ENCODE data around the gene SLC39A11. TPM values are rescaled to one million over a fixed set of nuclear protein-coding genes. Genes with fewer than 3 reads are reported as not detected.

SLC39A11 gene
- total RNA-seq, 1 experiment from 2014 or later = 46.4 TPM

DNA sequence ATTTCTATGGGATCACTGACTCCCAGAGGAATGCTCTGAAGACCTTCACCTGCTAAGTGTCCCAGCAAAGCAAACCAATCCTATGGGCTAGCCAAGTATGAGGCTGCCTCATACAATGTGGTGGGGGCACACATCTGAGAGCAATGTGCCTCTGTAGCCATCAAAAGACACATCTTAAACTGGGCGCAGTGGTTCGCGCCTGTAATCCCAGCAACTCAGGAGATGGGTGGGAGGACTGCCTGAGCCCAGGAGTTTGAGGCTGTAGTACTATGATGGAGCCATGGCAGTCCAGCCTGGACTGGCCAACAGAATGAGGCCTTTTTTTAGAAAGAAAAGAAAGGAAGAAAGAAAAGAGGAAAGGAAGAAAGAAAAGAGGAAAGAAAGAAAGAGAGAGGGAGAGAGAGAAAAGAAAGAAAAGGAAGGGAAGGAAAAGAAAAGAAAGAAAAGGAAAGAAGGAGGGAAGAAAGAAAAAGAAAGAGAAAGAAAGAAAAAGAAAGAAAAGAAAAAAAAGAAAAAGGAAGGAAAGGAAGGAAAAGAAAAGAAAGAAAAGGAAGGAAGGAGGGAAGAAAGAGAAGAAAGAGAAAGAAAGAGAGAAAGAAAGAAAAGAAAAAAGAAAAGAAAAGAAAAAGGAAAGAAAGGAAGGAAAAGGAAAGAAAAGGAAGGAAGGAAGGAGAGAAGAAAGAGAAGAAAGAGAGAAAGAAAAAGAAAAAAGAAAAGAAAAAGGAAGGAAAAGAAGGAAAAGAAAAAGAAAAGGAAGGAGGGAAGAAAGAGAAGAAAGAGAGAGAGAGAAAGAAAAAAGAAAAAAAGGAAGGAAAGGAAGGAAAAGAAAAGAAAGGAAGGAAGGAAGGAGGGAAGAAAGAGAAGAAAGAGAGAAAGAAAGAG lies 430.3 kb downstream of the SLC39A11 start:
- no peak for ATAC-seq
- Histone ChIP-seq H3K36me3 (ENCODE audit: control insufficient read depth in 1 of 2, insufficient read depth in 2 of 2, low read length in 2 of 2) (no peaks in the 10 kb centered on the region), H3K4me2 (ENCODE audit: low read length) (peak overlapping the region; percentile 73), H3K79me2 (ENCODE audit: insufficient read depth, low read length) (peaks cover 4% of the 10 kb centered on the region; the same call in 1 of the 2 replicates), H3K9me2 (ENCODE audit: insufficient read depth) (no peaks in the 10 kb centered on the region), H3K4me3 (replicated peaks in 1 of 2; ENCODE audit: low read depth in 1 of 2, low read length in 2 of 2) (peak overlapping the region in 1 of 2 experiments; percentile 39; a peak in 2 of 4 replicates), H3K9ac (ENCODE audit: low read length) (peak overlapping the region; percentile 65), H3K4me1 (ENCODE audit: control insufficient read depth in 1 of 2, insufficient read depth in 2 of 2, low read length in 2 of 2) (peaks cover 46 to 69% of the 10 kb centered on the region in 2 experiments), H3K27ac (ENCODE audit: low read depth, low read length) (peak overlapping the region; percentile 82), H4K20me1 (ENCODE audit: insufficient read depth) (no peaks in the 10 kb centered on the region), H2AFZ (ENCODE audit: low read depth, low read length, poor library complexity, severe bottlenecking) (no peak overlapping the region), H3K9me3 (ENCODE audit: control insufficient read depth in 1 of 2, insufficient read depth in 1 of 2, low read depth in 1 of 2, low read length in 2 of 2) (peaks cover 0 to 10% of the 10 kb centered on the region in 2 experiments; a peak in 1 of 4 replicates), H3K27me3 (ENCODE audit: insufficient read depth, low read length) (no peaks in the 10 kb centered on the region)
- DNase-seq (ENCODE audit: low read depth, low spot score) = no peak
- intact Hi-C loops (cut with micrococcal nuclease) = loop anchor here (1.0 kb wide), 3 partner anchors 53 to 102 kb away; no protein-coding TSS in a partner anchor
- POLR2A ChIA-PET = interaction anchor here (0.6 to 4.0 kb wide), 5 partner anchors 9 to 74 kb away, joined by 6 to 21 read pairs (median 12); no protein-coding TSS in a partner anchor
- CTCF ChIA-PET = interaction anchor here (0.6 to 3.6 kb wide), 5 partner anchors 10 to 105 kb away, joined by 3 to 14 read pairs (median 4); no protein-coding TSS in a partner anchor
- no peak for TF ChIP-seq CEBPB (IDR thresholded peaks at IDR 0.05; ENCODE audit: low read depth)
- peak; percentile 6 for TF ChIP-seq YY1 (IDR thresholded peaks at IDR 0.05; ENCODE audit: extremely low read depth, insufficient replicate concordance, low read depth, low read length)
- TSS peak; percentile 98 for BruUV-seq (replicated peaks)
- RAD21 ChIA-PET (ENCODE audit: low non-redundant PET in 1 of 2, low total read pairs in 2 of 2, uncharacterized antibody in 2 of 2, unreplicated experiment in 2 of 2) = interaction anchor here (1.2 to 1.6 kb wide), 3 partner anchors 54 to 105 kb away, joined by 4 to 8 read pairs (median 4); no protein-coding TSS in a partner anchor

DNA sequence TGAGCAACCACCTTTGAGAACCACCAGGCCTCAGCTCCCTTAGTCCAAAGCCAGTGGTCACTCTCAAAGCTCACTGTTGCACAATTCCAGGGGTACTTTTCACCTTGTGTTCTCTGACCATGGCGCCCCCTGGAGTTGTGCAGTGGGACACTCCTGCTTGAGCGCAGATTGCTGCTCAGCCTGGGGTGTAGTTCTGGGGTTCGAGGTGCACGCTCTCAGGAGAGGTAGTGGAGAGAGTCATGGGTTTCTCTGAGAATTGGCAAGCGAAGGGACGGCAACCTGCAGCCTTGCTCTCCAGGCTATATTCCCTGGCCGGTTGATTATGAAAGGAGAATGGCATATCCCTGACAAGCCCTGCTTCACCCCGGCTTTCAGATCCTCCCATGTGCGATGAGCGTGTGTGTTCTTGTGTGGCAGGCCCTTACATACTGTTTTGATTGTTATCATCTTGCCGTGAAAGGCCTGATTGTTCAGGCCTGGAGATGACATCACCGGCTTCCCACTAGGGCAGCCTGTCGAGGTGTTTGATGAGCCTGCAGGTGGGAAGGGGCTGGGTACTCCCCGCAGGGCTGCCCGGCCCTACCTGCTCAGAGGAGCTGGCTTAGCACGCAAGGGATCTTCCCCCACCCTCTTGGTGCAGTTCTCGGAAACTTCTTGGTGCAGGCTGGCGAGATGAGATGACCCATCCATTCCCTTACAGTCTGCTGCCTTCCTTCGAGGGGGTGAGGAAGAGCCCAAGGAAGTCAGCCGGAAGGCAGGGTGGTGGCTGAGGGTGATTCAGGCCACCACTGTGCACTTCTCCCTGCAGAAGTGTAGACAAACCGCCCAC lies 431.2 kb downstream of the SLC39A11 start:
- peaks cover 4% of the 10 kb centered on the region; the same call in 1 of the 2 replicates for H3K79me2 ChIP-seq (ENCODE audit: insufficient read depth, low read length)
- no peaks in the 10 kb centered on the region for H3K27me3 ChIP-seq (ENCODE audit: insufficient read depth, low read length)
- DNase-seq (ENCODE audit: low read depth, low spot score) = peak; percentile 97
- H2AFZ ChIP-seq (ENCODE audit: low read depth, low read length, poor library complexity, severe bottlenecking) = no peak overlapping the region
- H3K9me3 ChIP-seq (ENCODE audit: control insufficient read depth in 1 of 2, insufficient read depth in 1 of 2, low read depth in 1 of 2, low read length in 2 of 2) = peaks cover 0 to 10% of the 10 kb centered on the region in 2 experiments; a peak in 1 of 4 replicates
- H3K4me1 ChIP-seq (ENCODE audit: control insufficient read depth in 1 of 2, insufficient read depth in 2 of 2, low read length in 2 of 2) = peaks cover 50 to 66% of the 10 kb centered on the region in 2 experiments
- H3K4me2 ChIP-seq (ENCODE audit: low read length) = peak overlapping the region; percentile 73
- H3K36me3 ChIP-seq (ENCODE audit: control insufficient read depth in 1 of 2, insufficient read depth in 2 of 2, low read length in 2 of 2) = no peaks in the 10 kb centered on the region
- H3K9me2 ChIP-seq (ENCODE audit: insufficient read depth) = no peaks in the 10 kb centered on the region
- H3K4me3 ChIP-seq (replicated peaks in 1 of 2; ENCODE audit: low read depth in 1 of 2, low read length in 2 of 2) = peak overlapping the region in 1 of 2 experiments; percentile 39; a peak in 2 of 4 replicates
- ChIA-PET RAD21 (ENCODE audit: low non-redundant PET in 1 of 2, low total read pairs in 2 of 2, uncharacterized antibody in 2 of 2, unreplicated experiment in 2 of 2) (interaction anchor here (0.9 to 1.9 kb wide), 5 partner anchors 20 to 105 kb away, joined by 4 to 8 read pairs (median 4); no protein-coding TSS in a partner anchor), POLR2A (interaction anchor here (0.5 to 4.0 kb wide), 9 partner anchors 10 to 73 kb away, joined by 3 to 21 read pairs (median 6); no protein-coding TSS in a partner anchor), CTCF (interaction anchor here (0.6 to 3.6 kb wide), 8 partner anchors 9 to 104 kb away, joined by 3 to 22 read pairs (median 4); no protein-coding TSS in a partner anchor)
- no peaks in the 10 kb centered on the region for H4K20me1 ChIP-seq (ENCODE audit: insufficient read depth)
- peak overlapping the region; percentile 65 for H3K9ac ChIP-seq (ENCODE audit: low read length)
- TSS peak; percentile 92 for BruUV-seq (replicated peaks)
- intact Hi-C loops (cut with micrococcal nuclease) = loop anchor here (1.0 kb wide), 3 partner anchors 52 to 101 kb away; no protein-coding TSS in a partner anchor
- H3K27ac ChIP-seq (ENCODE audit: low read depth, low read length) = peak overlapping the region; percentile 82
- peak; percentile 85 for ATAC-seq
- TF ChIP-seq SP1 (IDR thresholded peaks at IDR 0.05; ENCODE audit: low read depth) (peak; percentile 96), RAD21 (IDR thresholded peaks at IDR 0.05; ENCODE audit: low read depth) (peak; percentile 41; the same call in 1 of the 2 replicates), ELF1 (IDR thresholded peaks at IDR 0.05; ENCODE audit: borderline replicate concordance, low read depth) (no peak), ZNF274 (IDR thresholded peaks at IDR 0.05; ENCODE audit: low read depth, low read length) (no peak), CTCF (IDR thresholded peaks at IDR 0.05 in 2 of 3, conservative IDR thresholded peaks at IDR 0.05 in 1 of 3; ENCODE audit: borderline replicate concordance in 1 of 3, insufficient read depth in 1 of 3, low read depth in 2 of 3, low read length in 2 of 3) (peak in 2 of 3 experiments; percentile 89 to 99; a peak in 4 of 6 replicates), CBX3 (IDR thresholded peaks at IDR 0.05; ENCODE audit: low read depth) (peak; percentile 93), FOSL1 (IDR thresholded peaks at IDR 0.05; ENCODE audit: low read depth) (peak; percentile 32; the same call in 1 of the 2 replicates), EZH2 (IDR thresholded peaks at IDR 0.05) (no peak), EGR1 (IDR thresholded peaks at IDR 0.05; ENCODE audit: low read depth) (no peak; the same call in 1 of the 2 replicates), MAX (IDR thresholded peaks at IDR 0.05) (peak; percentile 96), CEBPB (IDR thresholded peaks at IDR 0.05; ENCODE audit: low read depth) (no peak; the same call in none of the 2 replicates)
- TF ChIP-seq, protein P1, sequence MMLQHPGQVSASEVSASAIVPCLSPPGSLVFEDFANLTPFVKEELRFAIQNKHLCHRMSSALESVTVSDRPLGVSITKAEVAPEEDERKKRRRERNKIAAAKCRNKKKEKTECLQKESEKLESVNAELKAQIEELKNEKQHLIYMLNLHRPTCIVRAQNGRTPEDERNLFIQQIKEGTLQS (IDR thresholded peaks at IDR 0.05) = no peak
